Activated naive CD8-positive, alpha-beta T cell treated with anti-CD3 and anti-CD28 coated beads, Interleukin-2, amount 50 U/mL, for 16 hours (primary cell): ENCODE results near the gene HRK.

Source experiments
- DNase-seq: peaks from one replicate; pipeline ENCODE4 v3.0.0-alpha.2; 2020; ENCODE audit warnings: low read depth, low spot score

The HRK gene

DNA sequence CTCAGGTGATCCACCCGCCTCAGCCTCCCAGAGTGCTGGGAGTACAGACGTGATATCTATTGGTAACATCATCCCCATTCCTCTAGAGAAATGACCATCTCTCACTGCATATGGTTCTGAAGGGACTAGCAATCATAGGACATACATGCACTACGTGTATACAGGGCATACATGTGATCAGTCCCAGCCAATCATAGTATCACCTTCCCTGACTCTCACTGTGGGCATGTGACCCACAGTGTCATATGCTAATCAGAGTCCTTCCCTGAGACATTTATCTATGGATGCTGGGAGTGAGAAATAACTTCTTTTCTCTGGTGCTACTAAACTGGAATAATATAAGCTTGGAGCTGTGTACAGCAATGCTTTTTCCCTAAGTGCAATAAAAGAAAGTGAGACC is 17.4 kb upstream of the HRK start:
- DNase-seq: no peak

DNA sequence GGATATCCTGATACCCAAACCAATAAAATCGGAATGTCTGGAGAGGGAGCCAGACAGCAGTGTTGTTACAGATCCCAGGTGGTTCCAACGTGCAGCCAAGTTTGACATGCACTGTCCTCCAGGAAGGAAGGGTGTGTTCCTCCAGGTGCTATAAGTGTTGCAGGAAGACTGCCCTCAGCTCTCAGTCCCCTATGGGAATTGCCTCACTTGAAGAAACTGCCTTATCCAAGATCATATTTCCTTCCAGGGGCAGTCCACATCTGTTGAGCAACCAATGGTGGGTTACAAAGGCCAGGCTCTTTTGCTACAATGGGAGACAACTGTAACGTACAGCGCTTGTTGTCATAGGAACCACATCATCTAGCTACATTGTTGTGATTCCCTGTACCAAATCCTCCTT is 16.2 kb upstream of the HRK start:
- DNase-seq: no peak

DNA sequence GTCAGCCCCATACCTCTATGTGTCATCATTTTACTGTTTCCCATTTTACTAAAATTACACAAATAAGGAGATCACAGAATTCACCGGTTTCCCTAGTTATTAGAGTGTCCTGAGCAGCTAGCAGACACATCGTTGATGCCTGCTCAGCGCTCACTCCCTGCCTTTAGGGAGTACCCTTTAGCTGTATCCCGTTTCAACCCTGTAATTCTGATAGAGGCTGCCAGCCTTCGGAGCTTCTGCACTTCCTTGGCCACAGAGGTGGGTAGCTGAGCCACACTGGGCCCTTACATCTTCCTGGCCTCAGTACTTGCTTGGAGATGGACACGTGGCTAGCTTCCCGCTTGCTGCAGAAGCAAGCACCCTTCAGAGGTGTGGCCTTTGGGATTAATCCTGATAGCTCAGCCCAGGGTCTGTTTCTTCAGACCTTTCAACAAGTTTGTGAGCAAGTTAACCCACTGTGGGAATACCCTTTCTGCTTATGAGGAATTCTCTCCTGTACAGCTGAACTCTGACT is 15.2 kb upstream of the HRK start:
- no peak for DNase-seq

DNA sequence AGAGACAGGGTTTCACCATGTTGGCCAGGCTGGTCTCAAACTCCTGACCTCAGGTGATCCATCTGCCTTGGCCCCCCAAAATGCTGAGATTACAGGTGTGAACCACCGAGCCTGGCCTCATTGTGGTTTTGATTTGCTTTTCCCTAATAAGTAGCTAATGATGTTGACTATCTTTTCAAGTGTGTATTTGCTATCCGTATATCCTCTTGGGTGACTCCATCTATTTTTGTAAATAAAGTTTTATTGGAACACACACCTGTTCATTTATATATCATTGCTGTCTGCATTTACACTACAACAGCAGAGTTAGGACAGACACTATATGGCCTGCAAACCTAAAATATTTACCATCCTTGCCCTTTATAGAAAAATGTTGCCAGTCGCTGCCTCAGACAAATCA is 13.7 kb upstream of the HRK start:
- no peak for DNase-seq

DNA sequence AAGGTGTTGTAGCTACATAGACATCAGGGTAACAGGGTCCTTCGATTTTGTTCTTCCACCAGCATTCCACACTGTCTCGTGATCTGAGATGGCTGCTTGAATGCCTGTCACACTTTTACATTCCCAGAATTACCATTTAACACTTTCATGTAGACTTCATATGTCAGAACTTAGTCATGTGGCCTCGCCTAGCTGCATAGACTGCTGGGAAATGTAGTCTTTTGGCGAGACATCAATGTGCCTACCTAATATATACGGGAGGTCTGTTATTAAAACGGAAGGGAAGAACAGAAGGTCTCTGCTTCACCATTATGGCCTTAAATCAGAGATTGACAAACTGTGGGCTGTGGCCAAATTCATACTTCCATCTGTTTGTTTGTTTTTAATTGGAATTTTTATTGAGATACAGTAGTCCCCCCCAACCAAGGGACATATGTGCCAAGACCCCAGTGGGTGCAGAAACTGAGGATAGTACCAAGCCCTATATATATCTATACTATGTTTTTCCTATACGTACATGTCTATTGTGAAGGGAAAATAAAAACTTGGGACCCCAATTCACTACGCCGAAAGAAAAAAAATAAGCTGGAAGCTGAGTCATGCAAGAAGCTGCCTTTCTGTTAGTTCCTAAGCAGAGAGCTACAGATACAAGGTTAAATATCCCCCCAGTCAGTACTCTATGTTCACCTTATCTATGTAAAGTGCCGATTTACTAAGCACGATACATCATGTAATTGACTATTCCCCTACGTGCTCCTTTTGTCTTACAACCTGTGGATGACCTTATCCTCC is 11.3 kb upstream of the HRK start:
- no peak for DNase-seq

DNA sequence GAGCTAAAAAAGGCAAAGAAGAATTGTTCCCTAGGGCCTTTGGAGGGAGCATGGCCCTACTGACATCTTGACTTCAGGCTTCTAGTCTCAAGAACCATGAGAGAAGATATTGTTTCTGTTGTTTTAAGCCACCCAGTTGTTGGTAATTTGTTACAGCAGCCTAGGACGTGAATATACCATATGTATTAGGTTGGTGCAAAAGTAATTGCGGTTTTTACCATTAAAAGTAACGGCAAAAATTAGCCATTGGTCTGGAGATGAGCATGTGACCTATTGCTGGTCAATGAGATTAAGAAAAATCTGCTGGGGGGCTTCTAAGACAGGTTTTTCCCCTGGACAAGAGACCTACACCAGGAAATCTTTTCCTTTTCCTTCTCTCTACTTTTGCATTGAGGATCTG is 9.8 kb upstream of the HRK start:
- DNase-seq: no peak

DNA sequence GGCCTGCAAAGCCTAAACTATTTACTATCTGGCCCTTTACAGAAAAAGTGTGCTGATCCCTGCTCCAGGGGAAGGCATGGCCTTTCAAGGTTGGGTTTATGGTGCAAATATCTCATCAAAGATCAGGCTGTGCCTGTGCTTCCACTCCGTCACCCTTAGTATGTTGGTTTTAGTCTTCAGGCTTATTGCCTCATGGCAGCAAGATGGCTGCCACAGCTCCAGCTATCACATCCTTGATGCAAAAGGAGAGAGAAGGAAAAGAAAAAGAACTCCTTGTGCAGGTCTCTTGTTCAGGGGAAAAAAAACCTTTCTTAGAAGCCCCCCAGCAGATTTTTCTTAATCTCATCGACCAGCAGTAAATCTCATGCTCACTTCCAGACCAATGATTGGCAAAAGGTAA is 9.1 kb upstream of the HRK start:
- DNase-seq: no peak

DNA sequence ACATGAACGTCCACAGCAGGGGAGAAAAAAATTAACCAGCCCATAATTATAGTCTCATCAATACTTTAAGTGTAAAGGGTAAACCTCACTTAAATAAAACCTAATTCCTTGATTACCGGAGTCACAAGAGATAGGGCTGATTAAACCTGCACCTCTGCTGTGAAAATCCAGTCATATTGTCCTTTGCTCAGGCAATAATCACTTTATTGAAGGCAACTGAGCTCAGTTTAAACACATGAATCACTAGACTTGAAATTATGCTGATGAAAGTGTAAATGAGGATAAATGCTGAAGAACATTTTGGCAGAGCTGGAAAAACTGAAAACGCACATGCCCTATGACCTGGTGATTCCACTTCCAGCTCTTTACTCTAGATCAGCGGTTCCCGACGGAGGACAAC is 6.7 kb upstream of the HRK start:
- no peak for DNase-seq

DNA sequence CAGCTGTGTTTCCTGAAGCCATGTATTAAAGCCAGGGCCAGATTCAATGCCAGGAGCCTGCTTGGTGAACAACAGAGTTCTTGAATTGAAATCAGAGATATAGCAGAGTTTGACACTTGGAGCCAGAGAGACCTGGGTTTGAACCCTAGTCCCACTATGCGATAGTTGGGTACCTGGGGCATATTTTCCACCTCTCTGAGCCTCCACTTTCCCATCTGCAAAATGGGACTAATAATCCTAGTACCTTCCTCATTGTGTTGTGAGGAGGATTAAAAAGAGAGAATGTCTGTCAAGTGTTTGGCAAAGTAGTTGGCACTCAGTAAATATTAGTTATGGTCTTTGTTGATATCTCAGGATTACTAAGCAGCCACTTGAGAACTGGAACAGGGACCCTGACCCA is 6.0 kb upstream of the HRK start:
- no peak for DNase-seq

DNA sequence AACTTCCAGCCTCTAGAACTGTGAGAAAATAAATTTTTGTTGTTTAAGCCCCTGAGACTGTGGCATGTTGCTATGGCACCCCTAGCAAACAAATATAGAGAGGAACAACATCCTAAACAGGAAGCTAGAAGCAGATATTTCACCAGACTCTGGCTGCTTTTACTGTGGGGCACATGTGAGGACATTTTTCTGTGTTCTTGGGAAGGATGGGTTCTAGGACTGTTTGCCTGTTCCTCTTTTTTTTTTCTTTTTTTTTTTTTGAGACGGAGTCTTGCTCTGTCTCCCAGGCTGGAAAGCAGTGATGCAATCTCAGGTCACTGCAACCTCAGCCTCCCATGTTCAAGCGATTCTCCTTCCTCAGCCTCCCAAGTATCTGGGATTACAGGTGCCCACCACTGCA is 4.2 kb upstream of the HRK start:
- no peak for DNase-seq

DNA sequence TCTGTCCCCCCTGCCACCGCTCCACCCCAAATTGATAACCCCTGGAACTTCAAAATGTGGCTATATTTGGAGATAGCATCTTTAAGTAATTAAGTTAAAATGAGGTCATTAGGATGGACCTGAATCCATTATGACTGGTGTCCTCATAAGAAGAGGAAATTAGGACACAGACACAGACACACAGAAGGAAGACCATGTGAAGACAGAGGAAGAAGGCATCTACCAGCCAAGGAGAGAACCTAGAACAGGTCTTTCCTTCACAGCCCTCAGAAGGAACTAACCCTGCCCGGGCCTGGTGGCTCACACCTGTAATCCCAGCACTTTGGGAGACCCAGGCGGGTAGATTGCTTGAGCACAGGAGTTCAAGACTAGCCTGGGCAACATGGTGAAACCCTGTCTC is 3.6 kb upstream of the HRK start:
- no peak for DNase-seq

DNA sequence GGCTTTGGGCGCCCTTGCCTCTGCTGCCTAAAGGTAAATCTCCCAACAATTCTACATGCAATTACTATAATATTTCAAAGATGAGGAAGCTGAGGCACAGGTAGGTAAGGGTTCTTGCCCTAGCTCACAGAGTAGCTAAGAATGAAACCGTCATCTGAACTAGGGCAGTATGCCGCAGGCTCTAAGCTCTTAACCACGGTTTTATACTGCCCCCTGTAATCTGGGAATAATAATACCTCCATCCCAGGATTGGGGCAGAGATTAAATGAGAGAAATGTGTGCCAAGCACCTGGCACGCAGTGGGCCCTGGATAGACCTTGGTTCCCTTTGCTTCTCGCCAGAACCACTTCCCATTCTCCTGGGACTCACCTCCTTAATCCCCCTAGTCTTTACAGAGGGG is 1.5 kb upstream of the HRK start:
- no peak for DNase-seq

DNA sequence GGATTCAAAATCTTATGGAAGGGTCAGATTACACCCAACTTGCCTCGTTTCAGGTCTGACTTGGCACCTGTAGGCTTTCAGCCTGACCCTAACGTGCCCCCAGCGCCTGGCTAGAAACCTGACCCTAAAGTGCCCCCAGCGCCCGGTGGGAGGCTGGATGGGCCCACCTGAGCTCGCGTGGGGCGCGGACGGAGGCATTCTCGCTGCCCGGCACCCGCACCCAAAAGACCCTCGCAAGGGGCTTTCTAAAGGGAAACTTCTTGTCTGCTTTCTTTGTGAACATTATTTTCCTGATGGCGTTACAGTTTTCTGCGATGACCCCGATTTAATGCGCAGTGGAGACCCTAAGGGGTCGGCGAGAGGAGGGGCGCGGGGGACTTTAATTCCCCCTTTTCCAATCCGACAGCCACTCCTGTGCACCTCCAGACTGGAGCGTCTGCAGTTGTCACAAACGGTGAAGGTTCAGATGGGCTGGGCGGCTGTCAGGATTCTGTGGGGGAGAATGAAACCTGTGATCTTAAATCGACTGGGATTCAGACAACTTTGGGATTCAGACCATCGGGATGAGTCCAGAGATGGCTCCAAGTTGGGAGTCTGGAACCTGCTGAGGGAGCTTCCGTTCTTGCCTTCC is 751 bp upstream of the HRK start:
- DNase-seq: no peak

DNA sequence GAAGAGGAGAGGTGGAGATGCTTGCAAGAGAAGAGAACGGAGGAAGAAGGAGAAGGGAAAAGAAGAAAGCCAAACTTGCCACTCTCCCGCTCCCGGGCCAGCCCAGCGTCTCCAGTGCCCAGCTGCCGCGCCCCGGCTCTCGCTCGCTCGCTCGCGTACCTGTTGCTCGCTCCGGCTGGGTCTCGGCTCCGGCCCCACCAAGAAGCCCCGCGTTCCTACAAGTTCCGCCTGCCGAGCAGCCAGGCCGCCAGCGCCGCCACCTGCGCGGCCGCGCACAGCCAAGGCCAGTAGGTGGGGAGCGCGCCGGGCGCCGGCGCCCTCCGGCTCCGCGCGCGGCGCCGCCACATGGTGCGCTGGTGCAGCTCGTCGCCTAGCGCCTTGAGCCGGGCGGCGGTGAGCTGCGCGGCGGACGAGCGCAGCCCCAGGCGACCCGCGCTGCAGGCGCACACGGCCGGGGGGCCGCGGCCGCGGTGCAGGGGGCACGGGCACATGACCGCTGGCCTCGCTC is 370 bp downstream of the HRK start:
- DNase-seq: no peak

DNA sequence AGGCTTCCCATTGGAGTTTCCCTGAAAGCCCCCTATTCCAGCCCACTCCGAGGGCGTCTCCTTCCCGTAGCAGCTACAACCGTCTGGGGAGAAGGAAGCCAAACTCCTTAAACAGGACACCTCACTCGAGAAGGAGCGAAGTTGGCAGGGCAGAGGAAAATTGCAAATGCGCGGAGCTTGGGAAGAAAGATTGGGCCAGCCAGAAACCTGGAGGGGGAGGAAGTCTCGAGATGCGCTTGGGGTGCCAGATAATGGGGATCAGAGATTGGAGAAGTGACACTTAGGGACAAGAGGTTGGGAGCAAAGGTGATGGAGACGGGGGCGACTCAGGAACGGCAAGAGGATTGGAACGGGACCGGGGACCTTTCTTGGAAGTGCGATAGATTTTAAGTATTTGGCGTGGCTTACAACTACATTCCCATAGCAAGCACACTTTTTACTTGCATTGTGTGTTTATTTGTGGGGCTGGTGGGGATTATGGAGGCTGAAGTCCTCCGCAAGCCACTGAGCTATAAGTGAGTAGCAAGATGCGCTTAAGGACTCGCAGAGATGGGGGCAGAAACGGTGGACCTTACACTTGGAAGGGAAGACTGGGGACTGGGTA is 926 bp downstream of the HRK start:
- DNase-seq: no peak

DNA sequence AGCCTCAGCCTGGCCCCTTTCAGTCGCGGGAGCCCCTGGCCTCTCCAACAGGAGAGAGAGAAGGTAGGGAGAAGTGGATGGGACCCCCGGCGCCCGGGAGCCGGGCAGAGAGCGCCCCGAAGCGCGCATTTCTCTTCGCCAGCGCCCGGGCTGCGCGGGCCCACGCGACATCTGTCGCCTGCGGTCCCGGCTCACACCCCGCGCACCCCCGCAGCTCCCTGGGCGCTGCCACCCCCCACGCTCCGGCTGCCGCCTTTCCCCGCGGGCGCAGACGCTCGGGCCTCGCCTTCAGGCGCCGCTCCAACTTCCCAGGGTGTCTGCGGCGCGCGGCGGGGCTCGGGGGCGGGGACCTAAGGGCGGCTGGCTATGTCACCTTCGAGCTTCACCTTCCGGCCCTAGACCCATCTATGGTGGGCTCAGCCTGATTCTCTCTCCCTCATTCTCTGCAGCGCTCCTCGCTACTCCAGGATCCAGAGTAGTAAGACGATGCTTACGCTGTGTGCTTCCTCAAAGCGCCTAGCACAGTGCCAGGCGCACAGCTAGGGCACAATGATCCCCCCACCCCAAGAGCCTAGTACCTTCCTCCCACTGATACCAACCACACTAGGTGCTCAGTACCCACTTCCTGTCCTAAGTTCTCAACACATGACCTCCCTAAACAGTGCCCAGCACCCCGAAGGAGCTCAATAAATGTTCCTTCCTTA is 1.6 kb downstream of the HRK start:
- DNase-seq: no peak

DNA sequence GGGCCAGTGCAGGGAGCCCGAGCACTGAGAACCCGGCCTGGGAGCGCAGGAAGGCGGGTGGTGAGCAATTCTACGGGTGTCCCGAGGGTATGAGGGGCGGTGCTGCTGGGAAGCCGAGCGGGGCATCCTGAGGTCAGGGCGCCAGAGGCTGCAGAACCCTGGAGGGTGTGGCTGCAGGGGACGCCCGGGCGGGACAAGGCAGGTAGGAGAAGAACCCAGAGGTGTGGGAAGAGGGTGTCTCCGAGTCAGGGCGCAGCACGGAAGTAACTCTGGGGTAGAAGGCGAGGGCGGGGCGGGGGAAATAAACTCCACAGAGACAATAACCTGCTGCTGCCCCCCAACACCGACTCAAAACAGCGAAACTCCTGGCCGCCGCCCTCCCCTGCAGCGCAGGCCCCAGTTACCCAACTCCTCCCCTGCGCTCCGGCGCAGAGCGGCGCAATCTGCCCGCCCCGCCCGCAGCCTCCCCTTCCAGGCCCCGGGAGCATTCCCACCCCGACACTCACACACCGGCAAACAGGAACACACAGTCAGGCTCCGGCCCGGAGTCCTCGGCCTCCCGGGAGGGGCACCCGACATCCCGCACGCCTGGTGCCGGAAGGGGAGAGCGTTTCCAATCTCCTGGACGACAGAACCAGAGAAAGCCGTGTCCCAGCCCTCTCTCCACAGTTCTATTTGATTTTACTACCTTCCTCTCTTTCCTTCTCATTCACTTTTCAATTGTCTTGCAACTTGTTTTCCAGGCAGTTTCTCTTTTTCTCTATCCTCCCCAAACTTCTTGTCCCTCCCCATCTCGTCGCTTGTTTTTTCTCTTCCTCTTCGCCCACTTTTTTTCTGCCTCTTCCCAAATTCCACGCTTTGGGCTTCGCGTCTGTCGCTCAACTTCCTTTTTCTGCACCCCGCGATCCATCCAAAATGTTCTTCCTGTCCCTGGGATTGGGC is 2.4 kb downstream of the HRK start:
- DNase-seq: no peak

DNA sequence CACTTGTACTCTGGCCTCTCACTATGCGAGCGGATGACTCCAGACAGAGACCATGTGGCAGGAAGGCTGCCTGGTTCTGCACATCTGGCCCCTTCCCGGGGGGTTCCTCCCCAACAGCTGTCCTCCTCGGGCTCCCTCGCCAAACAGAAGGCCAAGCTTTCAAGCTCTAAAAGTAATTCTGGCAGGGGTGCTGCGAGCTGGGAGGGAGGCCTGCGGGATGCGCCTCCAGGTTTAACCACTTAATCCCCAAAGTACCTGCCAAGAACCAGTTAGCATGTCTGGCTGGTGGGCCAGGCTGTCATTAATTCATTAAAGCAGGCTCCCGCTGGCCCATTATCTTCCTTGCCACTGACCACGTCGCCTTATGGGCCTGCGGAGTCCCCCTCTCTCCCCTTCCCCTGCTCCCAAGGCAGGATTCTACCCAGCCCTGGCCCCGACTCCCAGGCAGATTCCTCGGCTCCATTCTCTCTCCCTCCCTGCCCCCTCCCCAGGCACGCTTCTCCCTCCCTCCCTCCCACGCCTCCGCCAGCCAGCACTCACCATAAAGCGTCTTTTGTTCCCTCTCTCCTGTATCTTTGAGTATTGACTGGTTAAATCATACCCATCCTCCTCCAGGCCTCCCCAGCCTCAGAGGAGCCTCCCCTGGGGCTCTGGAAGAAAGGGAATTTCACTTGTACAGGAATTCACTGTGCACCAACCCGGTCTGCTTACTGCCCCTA is 4.9 kb downstream of the HRK start:
- DNase-seq: no peak

DNA sequence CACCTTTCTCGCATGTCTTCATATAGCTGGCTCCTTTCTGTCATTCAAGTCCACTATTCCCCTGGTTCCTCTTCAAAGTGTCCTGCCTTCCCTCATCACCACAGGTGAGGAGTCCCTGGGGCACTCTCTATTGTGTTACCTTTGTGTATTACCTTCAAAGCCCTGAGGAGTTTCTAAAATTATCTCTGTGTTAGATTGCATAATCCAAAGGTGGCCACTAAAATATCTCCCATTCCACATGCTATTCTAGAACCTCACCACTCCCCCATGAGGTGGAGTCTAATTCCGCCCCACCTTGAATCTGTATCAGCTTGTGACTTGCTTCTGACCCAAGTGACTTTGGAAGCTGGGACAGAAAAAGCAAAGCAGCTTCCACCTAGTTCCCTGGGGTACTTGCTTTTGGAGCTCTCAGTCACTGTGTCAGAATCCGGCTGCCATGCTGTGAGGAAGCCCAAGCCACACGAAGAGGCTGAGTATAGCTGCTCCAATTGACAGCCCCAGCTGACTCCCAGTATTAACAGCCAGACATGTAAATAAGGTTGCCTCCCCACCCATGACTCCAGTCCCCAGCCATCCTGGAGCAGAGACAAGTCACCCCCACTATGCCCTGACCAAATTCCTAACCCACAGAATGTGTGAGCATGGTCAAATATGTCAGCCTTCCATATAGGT is 6.8 kb downstream of the HRK start:
- DNase-seq: no peak

DNA sequence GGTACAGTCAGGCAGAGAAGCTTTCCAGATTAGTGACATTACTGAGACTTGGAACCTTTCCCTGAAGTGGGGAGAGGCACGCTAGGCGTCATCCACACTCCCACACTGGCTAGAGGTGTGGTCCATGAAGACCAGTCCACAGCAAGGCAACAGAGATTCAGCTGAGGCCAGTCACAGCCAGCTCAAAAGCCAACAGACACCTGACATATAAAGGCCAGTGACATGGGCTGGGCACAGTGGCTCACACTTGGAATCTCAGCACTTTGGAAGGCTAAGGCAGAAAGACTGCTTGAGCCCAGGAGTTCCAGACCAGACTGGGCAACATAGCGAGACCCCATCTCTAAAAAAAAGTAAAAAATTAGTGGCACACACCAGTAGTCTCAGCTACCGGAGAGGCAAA is 10.9 kb downstream of the HRK start:
- no peak for DNase-seq
